ENCODE data around the gene OBSCN. TPM values are rescaled to one million over a fixed set of nuclear protein-coding genes. Genes with fewer than 3 reads are reported as not detected.

The OBSCN gene
- total and polyA plus RNA-seq, 2 donors (not counting 1 experiment from before 2014, with no cell fraction given) = 10.0 to 63.9 TPM

DNA sequence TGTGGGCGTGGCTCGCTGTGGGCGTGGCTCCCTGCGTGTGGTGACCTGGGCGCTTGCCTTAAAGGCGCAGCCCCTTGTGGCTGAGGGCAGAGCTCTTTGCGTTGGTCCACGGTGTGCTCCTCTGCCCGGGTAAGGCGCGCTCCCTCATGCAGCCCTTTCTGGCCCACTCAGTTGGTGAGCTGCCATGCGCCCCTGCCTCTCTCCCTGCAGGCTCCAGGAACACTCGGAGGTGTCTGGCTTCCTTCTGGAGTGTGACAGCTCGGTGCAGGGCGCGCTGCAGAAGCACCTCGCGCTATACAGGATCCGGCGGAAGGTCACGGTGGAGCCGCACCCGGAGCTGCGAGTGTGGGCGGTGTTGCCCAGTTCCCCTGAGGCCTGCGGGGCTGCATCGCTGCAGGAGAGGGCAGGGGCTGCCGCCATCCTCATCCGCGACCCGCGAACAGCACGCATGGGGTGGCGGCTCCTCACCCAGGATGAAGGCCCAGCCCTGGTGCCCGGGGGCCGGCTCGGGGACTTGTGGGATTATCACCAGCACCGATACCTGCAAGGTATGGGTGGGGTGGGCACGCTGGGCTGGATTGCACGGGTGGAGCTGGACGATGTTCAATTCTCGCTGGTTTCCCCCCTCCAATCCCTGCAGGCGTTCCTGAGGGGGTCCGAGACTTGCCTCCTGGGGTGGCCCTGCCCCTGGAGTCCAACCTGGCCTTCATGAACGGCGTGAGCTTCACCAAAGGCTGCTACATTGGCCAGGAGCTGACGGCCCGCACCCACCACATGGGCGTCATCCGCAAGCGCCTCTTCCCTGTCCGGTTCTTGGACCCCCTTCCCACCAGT is 33.1 kb upstream of the OBSCN start:
- intact Hi-C loops (cut with micrococcal nuclease) = loop anchor here (1.0 kb wide), 2 partner anchors 9 to 39 kb away; partner anchors contain the start of gene IBA57
- Histone ChIP-seq H2AFZ (ENCODE audit: insufficient read depth, low read depth, low read length, poor library complexity, severe bottlenecking) (no peak overlapping the region), H3K9me3 (ENCODE audit: control extremely low read depth in 1 of 3, control insufficient read depth in 2 of 3, insufficient read depth in 1 of 3, low read length in 2 of 3) (peaks cover 0 to 12% (median 0%) of the 10 kb centered on the region in 3 donors), H4K20me1 (ENCODE audit: control insufficient read depth, insufficient read depth, low read length, poor library complexity, severe bottlenecking) (peaks cover 34% of the 10 kb centered on the region), H3K4me2 (replicated peaks; ENCODE audit: low read depth, low read length, poor library complexity, severe bottlenecking) (no peak overlapping the region), H3K9ac (ENCODE audit: low read length) (no peak overlapping the region), H3K4me1 (ENCODE audit: control insufficient read depth in 2 of 2, insufficient read depth in 2 of 2, low read length in 2 of 2) (no peaks in the 10 kb centered on the region), H3K27me3 (replicated peaks in 1 of 4; ENCODE audit: control extremely low read depth in 1 of 4, control insufficient read depth in 3 of 4, insufficient read depth in 4 of 4, low read length in 3 of 4) (no peaks in the 10 kb centered on the region), H3K4me3 (ENCODE audit: control extremely low read depth in 1 of 5, extremely low read depth in 1 of 5, insufficient read depth in 1 of 5, low read depth in 2 of 5, low read length in 4 of 5) (no peak overlapping the region), H3K79me2 (ENCODE audit: control insufficient read depth, insufficient read depth, low read length) (peaks cover 57% of the 10 kb centered on the region), H3K27ac (ENCODE audit: low read length in 2 of 2) (no peak overlapping the region), H3K36me3 (replicated peaks in 1 of 2; ENCODE audit: control extremely low read depth in 1 of 2, control insufficient read depth in 1 of 2, extremely low read depth in 1 of 2, insufficient read depth in 2 of 2, low read length in 1 of 2) (peaks cover 0 to 10% of the 10 kb centered on the region in 2 experiments)
- Mint-ChIP-seq H3K4me1 (peaks cover 6% of the 10 kb centered on the region), H3K27me3 (no peaks in the 10 kb centered on the region), H3K4me3 (no peak overlapping the region), H3K9me3 (ENCODE audit: insufficient read depth) (no peaks in the 10 kb centered on the region), H3K27ac (peak overlapping the region; percentile 20)
- ChIA-PET POLR2A (interaction anchor here (0.6 kb wide), 1 partner anchor 21 kb away, joined by 5 read pairs; no protein-coding TSS in a partner anchor), CTCF (no interaction called here)
- DNase-seq (peak; percentile 69), ATAC-seq (ENCODE audit: low read depth) (peak; percentile 65)
- WGBS (ENCODE audit: insufficient coverage) = 94% methylated on average over 44 of the region's 52 CpGs
- no peak for TF ChIP-seq EZH2 (IDR thresholded peaks at IDR 0.05; ENCODE audit: borderline replicate concordance, insufficient read depth, low read depth, low read length, poor library complexity, severe bottlenecking)
- TF ChIP-seq, protein P1, sequence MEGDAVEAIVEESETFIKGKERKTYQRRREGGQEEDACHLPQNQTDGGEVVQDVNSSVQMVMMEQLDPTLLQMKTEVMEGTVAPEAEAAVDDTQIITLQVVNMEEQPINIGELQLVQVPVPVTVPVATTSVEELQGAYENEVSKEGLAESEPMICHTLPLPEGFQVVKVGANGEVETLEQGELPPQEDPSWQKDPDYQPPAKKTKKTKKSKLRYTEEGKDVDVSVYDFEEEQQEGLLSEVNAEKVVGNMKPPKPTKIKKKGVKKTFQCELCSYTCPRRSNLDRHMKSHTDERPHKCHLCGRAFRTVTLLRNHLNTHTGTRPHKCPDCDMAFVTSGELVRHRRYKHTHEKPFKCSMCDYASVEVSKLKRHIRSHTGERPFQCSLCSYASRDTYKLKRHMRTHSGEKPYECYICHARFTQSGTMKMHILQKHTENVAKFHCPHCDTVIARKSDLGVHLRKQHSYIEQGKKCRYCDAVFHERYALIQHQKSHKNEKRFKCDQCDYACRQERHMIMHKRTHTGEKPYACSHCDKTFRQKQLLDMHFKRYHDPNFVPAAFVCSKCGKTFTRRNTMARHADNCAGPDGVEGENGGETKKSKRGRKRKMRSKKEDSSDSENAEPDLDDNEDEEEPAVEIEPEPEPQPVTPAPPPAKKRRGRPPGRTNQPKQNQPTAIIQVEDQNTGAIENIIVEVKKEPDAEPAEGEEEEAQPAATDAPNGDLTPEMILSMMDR (IDR thresholded peaks at IDR 0.05) = no peak
